GM13976 (cell line): ENCODE measurements around the gene BCAS4.
"Not testable (repeated sequence)": the region's sequence is repeated elsewhere in the genome, so short reads cannot be mapped to it uniquely, and the experiment has no call there.

ENCODE experiments used
- DNase-seq: peaks from one replicate; pipeline ENCODE4 v3.0.0; 2012; ENCODE audit warnings: low spot score
- in situ Hi-C: fragments of 300-500 bp; cut with MboI; formaldehyde crosslinking; loops from one replicate; pipeline ENCODE4 v1.12.0; 2022; ENCODE audit warnings: low sequenced_read_pairs, mixed read lengths, inconsistent platforms; ENCODE audit not compliant: unreplicated experiment
- TF ChIP-seq, protein P1 (sequence below): IDR thresholded peaks from 2 replicates; pipeline ENCODE4 v1.5.1; 2012; ENCODE audit warnings: borderline replicate concordance, mild to moderate bottlenecking; ENCODE audit not compliant: insufficient read depth; ENCODE audit errors: extremely low read depth, missing control alignments, control extremely low read depth

The BCAS4 gene

DNA sequence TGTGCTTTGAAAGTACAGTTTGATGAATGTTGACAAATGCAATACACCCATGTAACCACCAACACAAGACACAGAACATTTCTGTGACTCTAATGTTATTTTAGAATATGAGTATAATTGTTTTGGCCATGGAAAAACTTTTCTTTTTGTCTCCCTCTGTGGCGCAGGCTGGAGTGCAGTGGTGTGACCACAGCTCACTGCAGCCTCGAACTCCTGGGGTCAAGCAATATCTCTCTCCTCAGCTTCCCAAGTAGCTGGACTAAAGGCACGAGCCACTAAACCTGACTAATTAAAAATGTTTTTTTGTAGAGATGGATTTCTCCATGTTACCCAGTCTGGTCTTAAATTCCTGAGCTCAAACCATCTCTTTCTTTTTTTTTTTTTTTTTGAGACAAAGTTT lies 20.3 kb upstream of the BCAS4 start:
- no peak for DNase-seq
- in situ Hi-C loops, result no loop called here
- TF ChIP-seq, protein P1, sequence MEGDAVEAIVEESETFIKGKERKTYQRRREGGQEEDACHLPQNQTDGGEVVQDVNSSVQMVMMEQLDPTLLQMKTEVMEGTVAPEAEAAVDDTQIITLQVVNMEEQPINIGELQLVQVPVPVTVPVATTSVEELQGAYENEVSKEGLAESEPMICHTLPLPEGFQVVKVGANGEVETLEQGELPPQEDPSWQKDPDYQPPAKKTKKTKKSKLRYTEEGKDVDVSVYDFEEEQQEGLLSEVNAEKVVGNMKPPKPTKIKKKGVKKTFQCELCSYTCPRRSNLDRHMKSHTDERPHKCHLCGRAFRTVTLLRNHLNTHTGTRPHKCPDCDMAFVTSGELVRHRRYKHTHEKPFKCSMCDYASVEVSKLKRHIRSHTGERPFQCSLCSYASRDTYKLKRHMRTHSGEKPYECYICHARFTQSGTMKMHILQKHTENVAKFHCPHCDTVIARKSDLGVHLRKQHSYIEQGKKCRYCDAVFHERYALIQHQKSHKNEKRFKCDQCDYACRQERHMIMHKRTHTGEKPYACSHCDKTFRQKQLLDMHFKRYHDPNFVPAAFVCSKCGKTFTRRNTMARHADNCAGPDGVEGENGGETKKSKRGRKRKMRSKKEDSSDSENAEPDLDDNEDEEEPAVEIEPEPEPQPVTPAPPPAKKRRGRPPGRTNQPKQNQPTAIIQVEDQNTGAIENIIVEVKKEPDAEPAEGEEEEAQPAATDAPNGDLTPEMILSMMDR, result no peak

DNA sequence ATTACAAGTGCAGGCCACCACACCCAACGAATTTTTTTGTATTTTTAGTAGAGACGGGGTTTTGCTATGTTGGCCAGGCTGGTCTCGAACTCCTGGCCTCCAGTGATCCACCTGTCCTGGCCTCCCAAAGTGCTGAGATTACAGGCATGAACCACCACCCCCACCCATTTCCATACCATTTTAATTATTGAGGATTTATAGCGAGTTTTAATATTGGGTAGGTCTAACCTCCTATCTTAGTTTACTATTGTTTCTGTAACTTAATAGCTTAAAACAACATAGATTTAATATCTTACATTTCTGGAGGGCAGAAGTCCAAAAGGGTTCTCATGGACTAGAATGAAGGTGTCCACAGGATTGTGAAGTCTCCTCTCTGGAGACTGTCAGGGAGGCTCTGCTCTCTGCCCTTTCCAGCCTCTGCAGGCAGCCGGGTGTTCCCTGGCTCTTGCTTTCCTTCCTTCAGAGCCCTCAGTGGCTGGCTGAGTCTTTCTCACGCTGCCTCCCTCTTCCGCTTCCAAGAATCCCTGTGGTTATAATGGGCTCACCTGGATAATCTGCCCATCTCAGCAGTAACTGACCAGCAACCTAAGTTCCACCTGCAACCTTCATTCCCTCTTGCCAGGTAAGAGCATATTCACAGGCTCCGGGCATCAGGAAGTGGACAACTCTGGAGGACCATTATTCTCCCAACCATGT lies 18.6 kb upstream of the BCAS4 start:
- TF ChIP-seq, protein P1, result no peak
- no peak for DNase-seq
- in situ Hi-C loops, result loop anchor here (25.0 kb wide), 1 partner anchor 536 kb away; no protein-coding TSS in a partner anchor

DNA sequence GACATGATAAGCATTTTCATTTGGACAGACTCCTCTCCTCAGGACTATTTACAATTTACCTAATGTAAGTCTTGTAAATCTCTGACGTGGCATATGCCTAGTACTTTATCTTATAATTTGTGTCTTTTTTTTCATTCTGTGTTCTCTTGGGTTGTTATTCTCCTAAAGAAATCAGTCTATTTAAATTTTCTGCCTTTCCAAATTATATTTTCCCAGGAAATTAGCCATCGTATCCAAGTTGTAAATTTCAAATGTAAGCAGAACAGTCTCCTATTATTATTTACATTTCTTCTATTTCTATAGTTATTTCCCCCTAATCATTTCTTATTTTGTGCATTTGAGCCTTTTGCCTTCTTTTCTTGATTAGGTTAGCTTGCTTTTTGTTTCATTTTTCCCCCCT lies 17.5 kb upstream of the BCAS4 start:
- TF ChIP-seq, protein P1, result no peak
- in situ Hi-C loops, result loop anchor here (25.0 kb wide), 1 partner anchor 535 kb away; no protein-coding TSS in a partner anchor
- DNase-seq, result no peak

DNA sequence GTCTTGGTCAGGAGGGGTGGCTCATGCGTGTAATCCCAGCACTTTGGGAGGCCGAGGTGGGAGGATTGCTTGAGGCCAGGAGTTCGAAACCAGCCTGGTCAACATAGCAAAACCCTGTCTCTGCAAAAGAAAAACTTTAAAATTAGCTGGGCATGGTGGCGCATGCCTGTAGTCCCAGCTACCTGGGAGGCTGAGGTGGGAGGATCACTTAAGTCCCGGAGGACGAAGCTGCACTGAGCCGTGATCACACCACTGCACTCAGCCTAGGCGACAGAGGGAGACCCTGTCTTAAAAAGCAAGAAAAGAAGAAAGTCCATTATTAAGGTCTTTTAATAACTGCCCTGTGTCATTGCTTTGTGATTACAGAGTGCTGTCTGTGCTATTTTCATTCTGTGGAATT lies 15.9 kb upstream of the BCAS4 start:
- in situ Hi-C loops, result loop anchor here (25.0 kb wide), 1 partner anchor 533 kb away; no protein-coding TSS in a partner anchor

DNA sequence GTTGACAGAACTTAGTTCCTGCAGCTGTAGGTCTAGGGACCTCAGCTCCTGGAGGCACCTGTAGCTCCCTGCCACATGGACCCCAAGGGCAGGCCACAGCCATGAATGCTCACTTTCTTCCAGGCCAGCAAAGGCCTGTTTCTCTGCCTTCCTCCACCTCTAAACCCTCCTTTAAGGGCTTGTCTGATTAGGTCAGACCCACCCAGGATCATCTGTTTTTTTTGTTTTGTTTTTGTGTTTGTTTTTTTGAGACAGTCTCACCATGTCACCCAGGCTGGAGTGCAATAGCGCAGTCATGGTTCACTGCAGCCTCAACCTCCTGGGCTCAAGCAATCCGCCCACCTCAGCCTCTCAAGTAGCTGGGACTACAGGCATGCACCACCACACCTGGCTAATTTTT lies 11.5 kb upstream of the BCAS4 start:
- TF ChIP-seq, protein P1, result no peak
- no peak for DNase-seq
- in situ Hi-C loops, result loop anchor here (25.0 kb wide), 1 partner anchor 529 kb away; no protein-coding TSS in a partner anchor

More for the DNA sequence above, 15.9 kb upstream of the BCAS4 start:
- DNase-seq, result not testable (repeated sequence)

DNA sequence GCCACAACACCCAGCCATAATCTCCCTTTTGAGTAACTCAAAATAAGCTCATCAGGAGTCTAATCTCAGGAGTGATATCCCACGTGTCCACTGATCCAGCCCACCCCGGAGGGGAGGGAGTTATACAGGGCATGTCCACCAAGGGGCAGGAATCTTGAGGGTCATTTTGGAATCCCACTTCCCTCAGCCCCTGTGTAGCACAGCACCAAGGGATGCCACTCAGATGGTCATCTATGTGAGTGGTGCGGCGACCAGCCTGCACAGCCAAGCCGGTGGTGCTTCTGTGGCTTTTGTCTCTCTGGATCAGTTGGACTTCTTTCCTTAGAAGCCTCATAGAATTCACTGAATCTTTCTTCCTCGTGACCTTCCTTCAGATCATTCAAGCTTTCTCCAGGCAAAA lies 11.0 kb upstream of the BCAS4 start:
- in situ Hi-C loops, result loop anchor here (25.0 kb wide), 1 partner anchor 528 kb away; no protein-coding TSS in a partner anchor
- no peak for DNase-seq
- TF ChIP-seq, protein P1, result no peak

DNA sequence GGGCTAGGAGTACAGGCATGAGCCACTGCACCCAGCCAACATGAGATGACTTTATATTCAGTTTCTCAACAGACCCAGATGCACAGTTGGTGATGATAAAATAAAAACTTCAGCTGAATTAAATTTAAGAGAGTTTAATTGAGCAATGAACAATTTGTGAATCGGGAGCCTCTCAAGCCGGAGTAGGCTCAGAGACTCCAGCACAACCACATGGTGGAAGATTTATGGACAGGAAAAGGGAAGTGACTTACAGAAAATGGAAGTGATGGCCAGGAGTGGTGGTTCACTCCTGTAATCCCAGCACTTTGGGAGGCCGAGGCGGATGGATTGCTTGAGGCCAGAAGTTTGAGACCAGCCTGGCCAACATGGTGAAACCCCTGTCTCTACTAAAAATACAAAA lies 10.4 kb upstream of the BCAS4 start:
- DNase-seq, result no peak
- TF ChIP-seq, protein P1, result no peak
- in situ Hi-C loops, result loop anchor here (25.0 kb wide), 1 partner anchor 528 kb away; no protein-coding TSS in a partner anchor
